ENCODE data around the gene TBKBP1.

Gene TBKBP1

GRCh38 chr17:47716375-47716774 lies 22.4 kb downstream of the TBKBP1 start:
- Histone ChIP-seq H3K36me3 (ENCODE audit: control insufficient read depth, insufficient read depth, low read length) (no peaks in the 10 kb centered on the region), H3K27me3 (ENCODE audit: control insufficient read depth, insufficient read depth, low read length) (no peaks in the 10 kb centered on the region)

GRCh38 chr17:47717261-47717697 lies 23.3 kb downstream of the TBKBP1 start:
- Histone ChIP-seq H3K27ac (no peak overlapping the region), H3K4me3 (ENCODE audit: low read depth, low read length) (no peak overlapping the region), H3K4me2 (ENCODE audit: low read length) (no peak overlapping the region), H3K9me3 (ENCODE audit: control insufficient read depth, low read length) (no peaks in the 10 kb centered on the region), H3K36me3 (ENCODE audit: control insufficient read depth, insufficient read depth, low read length) (no peaks in the 10 kb centered on the region), H2AFZ (no peak overlapping the region), H3K79me2 (no peaks in the 10 kb centered on the region), H3K9ac (no peak overlapping the region), H3K4me1 (peaks cover 7% of the 10 kb centered on the region), H3K27me3 (ENCODE audit: control insufficient read depth, insufficient read depth, low read length) (peaks cover 4% of the 10 kb centered on the region)
- no peak for TF ChIP-seq CTCF (IDR thresholded peaks at IDR 0.05)

More at GRCh38 chr17:47716375-47716774, 22.4 kb downstream of the TBKBP1 start:
- Histone ChIP-seq H3K9me3 (ENCODE audit: control insufficient read depth, low read length) (no peaks in the 10 kb centered on the region), H3K27ac (no peak overlapping the region), H3K4me2 (ENCODE audit: low read length) (no peak overlapping the region), H2AFZ (no peak overlapping the region), H3K79me2 (no peaks in the 10 kb centered on the region), H3K4me3 (ENCODE audit: low read depth, low read length) (no peak overlapping the region), H3K4me1 (peaks cover 2% of the 10 kb centered on the region), H3K9ac (no peak overlapping the region)
- TF ChIP-seq CTCF (IDR thresholded peaks at IDR 0.05) = no peak

GRCh38 chr17:47717979-47718621 lies 24.1 kb downstream of the TBKBP1 start:
- Histone ChIP-seq H3K9ac (no peak overlapping the region), H3K4me1 (peaks cover 7% of the 10 kb centered on the region), H3K79me2 (no peaks in the 10 kb centered on the region), H3K4me3 (ENCODE audit: low read depth, low read length) (no peak overlapping the region), H2AFZ (no peak overlapping the region), H3K9me3 (ENCODE audit: control insufficient read depth, low read length) (no peaks in the 10 kb centered on the region), H3K36me3 (ENCODE audit: control insufficient read depth, insufficient read depth, low read length) (no peaks in the 10 kb centered on the region), H3K4me2 (ENCODE audit: low read length) (no peak overlapping the region), H3K27ac (no peak overlapping the region), H3K27me3 (ENCODE audit: control insufficient read depth, insufficient read depth, low read length) (peaks cover 4% of the 10 kb centered on the region)
- no peak for TF ChIP-seq CTCF (IDR thresholded peaks at IDR 0.05)

- Histone ChIP-seq H3K27ac (no peak overlapping the region), H3K4me2 (ENCODE audit: low read length) (no peak overlapping the region), H3K79me2 (no peaks in the 10 kb centered on the region), H3K4me3 (ENCODE audit: low read depth, low read length) (no peak overlapping the region), H3K9me3 (ENCODE audit: control insufficient read depth, low read length) (no peaks in the 10 kb centered on the region), H3K27me3 (ENCODE audit: control insufficient read depth, insufficient read depth, low read length) (peaks cover 4% of the 10 kb centered on the region), H3K36me3 (ENCODE audit: control insufficient read depth, insufficient read depth, low read length) (no peaks in the 10 kb centered on the region), H3K4me1 (peaks cover 7% of the 10 kb centered on the region), H3K9ac (no peak overlapping the region), H2AFZ (no peak overlapping the region)
- no peak for TF ChIP-seq CTCF (IDR thresholded peaks at IDR 0.05)
Observed at GRCh38 chr17:47718634-47719405, 24.9 kb downstream of the TBKBP1 start.
